PFSK-1 (cell line): ENCODE results near the gene MARK3.
A peak's percentile ranks its signal among the peaks of the same experiment; 100 is the strongest.

Experiments used
- FOXP2 ChIP-seq: optimal IDR thresholded peaks from 2 replicates; pipeline ENCODE3; 2011; ENCODE audit warnings: borderline replicate concordance, control low read depth, inconsistent platforms; ENCODE audit not compliant: insufficient read depth; ENCODE audit errors: extremely low read length, extremely low read depth
- POLR2AphosphoS5 ChIP-seq: IDR thresholded peaks from 2 replicates; pipeline ENCODE4 v1.6.1; 2012; ENCODE audit warnings: low read depth, mild to moderate bottlenecking, control low read depth, low read length, moderate library complexity
- SIN3A ChIP-seq: IDR thresholded peaks from 2 replicates; pipeline ENCODE4 v1.6.1; 2012; ENCODE audit warnings: mild to moderate bottlenecking, low read length, moderate library complexity, borderline replicate concordance; ENCODE audit not compliant: insufficient read depth
- TAF1 ChIP-seq: IDR thresholded peaks from 2 replicates; pipeline ENCODE4 v1.6.1; 2012; ENCODE audit warnings: low read length, control low read depth, borderline replicate concordance; ENCODE audit not compliant: insufficient read depth
- TF ChIP-seq, protein P1 (sequence below), 2 experiments: IDR thresholded peaks; 2 replicates each; pipeline versions ENCODE4 v1.6.1 to v1.8.0; 2011 to 2012; ENCODE audit warnings: low read depth in 2 of 2, low read length in 2 of 2, control low read depth in 1 of 2, inconsistent platforms in 1 of 2, mild to moderate bottlenecking in 1 of 2, moderate library complexity in 1 of 2; ENCODE audit not compliant: insufficient read depth in 1 of 2

The MARK3 gene

DNA sequence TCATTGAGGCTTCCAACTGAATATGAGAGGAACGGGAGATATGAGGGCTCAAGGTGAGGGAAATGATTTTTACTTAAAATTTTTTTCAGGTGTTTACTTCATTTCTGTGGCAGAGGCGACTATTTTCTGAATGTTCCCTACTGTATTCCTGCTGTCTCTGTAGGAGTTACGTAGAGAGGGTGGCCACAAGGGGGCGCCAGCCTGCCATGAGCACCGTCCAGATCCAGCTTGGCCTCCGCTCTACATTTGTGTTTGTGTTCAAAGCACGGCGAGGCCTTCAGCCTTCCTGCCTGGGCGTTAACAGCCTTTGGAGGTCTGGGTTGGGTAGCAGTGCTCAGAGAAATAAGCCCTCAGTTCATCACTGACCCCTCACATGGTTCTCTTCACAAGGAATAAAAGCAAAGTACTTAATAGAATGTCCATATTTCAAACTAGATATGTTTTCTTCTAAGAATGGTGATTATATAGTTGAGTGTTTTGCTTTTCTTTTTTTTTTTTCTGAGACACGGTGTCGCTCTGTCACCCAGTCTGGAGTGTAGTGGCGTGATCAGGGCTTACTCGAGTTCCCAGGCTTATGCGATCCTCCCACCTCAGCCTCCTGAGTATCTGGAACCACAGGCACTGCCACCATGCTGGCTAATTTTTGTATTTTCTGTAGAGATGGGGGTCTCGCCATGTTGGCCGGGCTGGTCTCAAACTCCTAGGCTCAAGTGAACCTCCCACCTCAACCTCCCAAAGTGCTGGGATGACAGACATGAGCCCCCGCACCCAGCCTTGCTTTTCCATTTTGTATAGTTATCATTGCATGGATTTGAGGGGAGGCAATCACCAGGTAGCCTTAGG lies 115.2 kb downstream of the MARK3 start:
- TF ChIP-seq, protein P1, sequence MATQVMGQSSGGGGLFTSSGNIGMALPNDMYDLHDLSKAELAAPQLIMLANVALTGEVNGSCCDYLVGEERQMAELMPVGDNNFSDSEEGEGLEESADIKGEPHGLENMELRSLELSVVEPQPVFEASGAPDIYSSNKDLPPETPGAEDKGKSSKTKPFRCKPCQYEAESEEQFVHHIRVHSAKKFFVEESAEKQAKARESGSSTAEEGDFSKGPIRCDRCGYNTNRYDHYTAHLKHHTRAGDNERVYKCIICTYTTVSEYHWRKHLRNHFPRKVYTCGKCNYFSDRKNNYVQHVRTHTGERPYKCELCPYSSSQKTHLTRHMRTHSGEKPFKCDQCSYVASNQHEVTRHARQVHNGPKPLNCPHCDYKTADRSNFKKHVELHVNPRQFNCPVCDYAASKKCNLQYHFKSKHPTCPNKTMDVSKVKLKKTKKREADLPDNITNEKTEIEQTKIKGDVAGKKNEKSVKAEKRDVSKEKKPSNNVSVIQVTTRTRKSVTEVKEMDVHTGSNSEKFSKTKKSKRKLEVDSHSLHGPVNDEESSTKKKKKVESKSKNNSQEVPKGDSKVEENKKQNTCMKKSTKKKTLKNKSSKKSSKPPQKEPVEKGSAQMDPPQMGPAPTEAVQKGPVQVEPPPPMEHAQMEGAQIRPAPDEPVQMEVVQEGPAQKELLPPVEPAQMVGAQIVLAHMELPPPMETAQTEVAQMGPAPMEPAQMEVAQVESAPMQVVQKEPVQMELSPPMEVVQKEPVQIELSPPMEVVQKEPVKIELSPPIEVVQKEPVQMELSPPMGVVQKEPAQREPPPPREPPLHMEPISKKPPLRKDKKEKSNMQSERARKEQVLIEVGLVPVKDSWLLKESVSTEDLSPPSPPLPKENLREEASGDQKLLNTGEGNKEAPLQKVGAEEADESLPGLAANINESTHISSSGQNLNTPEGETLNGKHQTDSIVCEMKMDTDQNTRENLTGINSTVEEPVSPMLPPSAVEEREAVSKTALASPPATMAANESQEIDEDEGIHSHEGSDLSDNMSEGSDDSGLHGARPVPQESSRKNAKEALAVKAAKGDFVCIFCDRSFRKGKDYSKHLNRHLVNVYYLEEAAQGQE (IDR thresholded peaks at IDR 0.05; ENCODE audit: insufficient read depth in 1 of 2, low read depth in 2 of 2, low read length in 2 of 2) = no peak
- peak; percentile 40 for TF ChIP-seq FOXP2

- TF ChIP-seq TAF1 (no peak), SIN3A (no peak), FOXP2 (no peak), POLR2AphosphoS5 (no peak)
- TF ChIP-seq, protein P1 (IDR thresholded peaks at IDR 0.05; ENCODE audit: insufficient read depth in 1 of 2, low read depth in 2 of 2, low read length in 2 of 2) = no peak
Observed at GRCh38 chr14:103501041-103501870, 116.0 kb downstream of the MARK3 start.

- TF ChIP-seq, protein P1 (IDR thresholded peaks at IDR 0.05; ENCODE audit: insufficient read depth in 1 of 2, low read depth in 2 of 2, low read length in 2 of 2) = no peak
- no peak for TF ChIP-seq TAF1
- TF ChIP-seq SIN3A = no peak
- TF ChIP-seq FOXP2 = no peak
- no peak for TF ChIP-seq POLR2AphosphoS5
Observed at GRCh38 chr14:103501921-103502669, 116.9 kb downstream of the MARK3 start.

DNA sequence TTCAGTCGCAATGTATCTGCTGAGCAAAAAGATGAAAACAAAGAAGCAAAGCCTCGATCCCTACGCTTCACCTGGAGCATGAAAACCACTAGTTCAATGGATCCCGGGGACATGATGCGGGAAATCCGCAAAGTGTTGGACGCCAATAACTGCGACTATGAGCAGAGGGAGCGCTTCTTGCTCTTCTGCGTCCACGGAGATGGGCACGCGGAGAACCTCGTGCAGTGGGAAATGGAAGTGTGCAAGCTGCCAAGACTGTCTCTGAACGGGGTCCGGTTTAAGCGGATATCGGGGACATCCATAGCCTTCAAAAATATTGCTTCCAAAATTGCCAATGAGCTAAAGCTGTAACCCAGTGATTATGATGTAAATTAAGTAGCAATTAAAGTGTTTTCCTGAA lies 117.7 kb downstream of the MARK3 start:
- no peak for TF ChIP-seq POLR2AphosphoS5
- TF ChIP-seq, protein P1 (IDR thresholded peaks at IDR 0.05; ENCODE audit: insufficient read depth in 1 of 2, low read depth in 2 of 2, low read length in 2 of 2) = no peak
- TF ChIP-seq FOXP2 = no peak
- no peak for TF ChIP-seq SIN3A
- TF ChIP-seq TAF1 = no peak
